Measurements from ENCODE around the gene NLRC5.

Gene NLRC5

DNA sequence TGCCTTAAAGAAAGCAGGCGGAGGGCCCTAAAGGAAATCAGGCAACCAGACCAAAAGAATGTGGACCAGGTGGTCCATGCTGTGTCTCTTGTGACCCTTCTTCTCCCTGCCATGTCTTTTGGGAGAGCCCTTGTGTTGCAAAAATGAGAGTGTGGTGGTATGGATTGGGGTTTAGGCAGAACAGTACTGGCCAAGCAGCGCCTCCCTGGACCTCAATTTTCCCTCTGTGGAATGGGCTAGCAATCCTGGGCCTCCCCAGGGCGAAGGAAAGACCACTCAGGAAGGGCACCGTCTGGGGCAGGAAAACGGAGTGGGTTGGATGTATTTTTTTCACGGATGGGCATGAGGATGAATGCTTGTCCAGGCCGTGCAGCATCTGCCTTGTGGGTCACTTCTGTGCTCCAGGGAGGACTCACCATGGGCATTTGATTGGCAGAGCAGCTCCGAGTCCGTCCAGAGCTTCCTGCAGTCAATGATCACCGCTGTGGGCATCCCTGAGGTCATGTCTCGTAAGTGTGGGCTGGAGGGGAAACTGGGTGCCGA lies 7.6 kb upstream of the NLRC5 start:
- TF ChIP-seq, protein P1, sequence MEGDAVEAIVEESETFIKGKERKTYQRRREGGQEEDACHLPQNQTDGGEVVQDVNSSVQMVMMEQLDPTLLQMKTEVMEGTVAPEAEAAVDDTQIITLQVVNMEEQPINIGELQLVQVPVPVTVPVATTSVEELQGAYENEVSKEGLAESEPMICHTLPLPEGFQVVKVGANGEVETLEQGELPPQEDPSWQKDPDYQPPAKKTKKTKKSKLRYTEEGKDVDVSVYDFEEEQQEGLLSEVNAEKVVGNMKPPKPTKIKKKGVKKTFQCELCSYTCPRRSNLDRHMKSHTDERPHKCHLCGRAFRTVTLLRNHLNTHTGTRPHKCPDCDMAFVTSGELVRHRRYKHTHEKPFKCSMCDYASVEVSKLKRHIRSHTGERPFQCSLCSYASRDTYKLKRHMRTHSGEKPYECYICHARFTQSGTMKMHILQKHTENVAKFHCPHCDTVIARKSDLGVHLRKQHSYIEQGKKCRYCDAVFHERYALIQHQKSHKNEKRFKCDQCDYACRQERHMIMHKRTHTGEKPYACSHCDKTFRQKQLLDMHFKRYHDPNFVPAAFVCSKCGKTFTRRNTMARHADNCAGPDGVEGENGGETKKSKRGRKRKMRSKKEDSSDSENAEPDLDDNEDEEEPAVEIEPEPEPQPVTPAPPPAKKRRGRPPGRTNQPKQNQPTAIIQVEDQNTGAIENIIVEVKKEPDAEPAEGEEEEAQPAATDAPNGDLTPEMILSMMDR (IDR thresholded peaks at IDR 0.05; ENCODE audit: insufficient read depth, low read length, poor library complexity, severe bottlenecking): no peak
- no peak for TF ChIP-seq EZH2phosphoT487 (conservative IDR thresholded peaks at IDR 0.05; ENCODE audit: low read length)
- Histone ChIP-seq H3K36me3 (ENCODE audit: low read length) (no peaks in the 10 kb centered on the region), H2AFZ (ENCODE audit: low read depth, low read length, severe bottlenecking) (no peak overlapping the region), H3K79me2 (ENCODE audit: insufficient read depth, low read length) (no peaks in the 10 kb centered on the region), H3K27me3 (ENCODE audit: low read length) (no peaks in the 10 kb centered on the region), H3K9ac (ENCODE audit: low read length) (no peak overlapping the region), H3K4me2 (ENCODE audit: low read depth, low read length, poor library complexity, severe bottlenecking) (no peak overlapping the region), H3K4me3 (ENCODE audit: insufficient read depth, low read length, poor library complexity, severe bottlenecking) (no peak overlapping the region), H3K27ac (ENCODE audit: low read depth, low read length) (no peak overlapping the region), H3K9me3 (ENCODE audit: insufficient read depth, low read length) (no peaks in the 10 kb centered on the region), H3K9me2 (replicated peaks; ENCODE audit: insufficient read depth, low read length) (no peaks in the 10 kb centered on the region), H3F3A (ENCODE audit: insufficient read depth) (no peaks in the 10 kb centered on the region), H4K20me1 (ENCODE audit: low read depth, low read length) (no peaks in the 10 kb centered on the region)

DNA sequence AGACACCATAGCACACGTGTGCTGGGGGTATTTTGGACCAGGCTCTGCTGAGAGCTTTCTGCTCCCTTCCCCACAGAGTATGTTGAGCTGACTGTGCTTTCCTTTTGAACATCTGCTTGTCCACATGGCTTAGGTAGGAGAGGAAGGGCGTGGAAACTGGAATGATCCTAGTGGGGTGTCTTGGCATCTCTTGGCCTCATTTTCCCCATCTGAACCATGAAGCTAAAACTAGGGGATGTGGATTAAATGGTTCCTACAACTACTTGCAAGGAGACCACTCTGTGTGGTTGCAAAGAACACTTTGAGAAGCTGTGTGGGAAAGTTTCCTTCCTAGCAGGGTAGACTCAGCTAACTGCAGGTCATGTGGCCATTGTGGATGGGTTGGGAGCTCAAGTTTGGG lies 6.7 kb upstream of the NLRC5 start:
- no peak overlapping the region for H3K9ac ChIP-seq (ENCODE audit: low read length)
- H3K79me2 ChIP-seq (ENCODE audit: insufficient read depth, low read length): no peaks in the 10 kb centered on the region
- H2AFZ ChIP-seq (ENCODE audit: low read depth, low read length, severe bottlenecking): no peak overlapping the region
- H3F3A ChIP-seq (ENCODE audit: insufficient read depth): no peaks in the 10 kb centered on the region
- H3K36me3 ChIP-seq (ENCODE audit: low read length): no peaks in the 10 kb centered on the region
- no peak overlapping the region for H3K27ac ChIP-seq (ENCODE audit: low read depth, low read length)
- TF ChIP-seq, protein P1 (IDR thresholded peaks at IDR 0.05; ENCODE audit: insufficient read depth, low read length, poor library complexity, severe bottlenecking): no peak
- TF ChIP-seq EZH2phosphoT487 (conservative IDR thresholded peaks at IDR 0.05; ENCODE audit: low read length): no peak
- no peak overlapping the region for H3K4me3 ChIP-seq (ENCODE audit: insufficient read depth, low read length, poor library complexity, severe bottlenecking)
- no peaks in the 10 kb centered on the region for H3K9me2 ChIP-seq (replicated peaks; ENCODE audit: insufficient read depth, low read length)
- no peak overlapping the region for H3K4me2 ChIP-seq (ENCODE audit: low read depth, low read length, poor library complexity, severe bottlenecking)
- H4K20me1 ChIP-seq (ENCODE audit: low read depth, low read length): no peaks in the 10 kb centered on the region
- H3K9me3 ChIP-seq (ENCODE audit: insufficient read depth, low read length): no peaks in the 10 kb centered on the region
- H3K27me3 ChIP-seq (ENCODE audit: low read length): no peaks in the 10 kb centered on the region

DNA sequence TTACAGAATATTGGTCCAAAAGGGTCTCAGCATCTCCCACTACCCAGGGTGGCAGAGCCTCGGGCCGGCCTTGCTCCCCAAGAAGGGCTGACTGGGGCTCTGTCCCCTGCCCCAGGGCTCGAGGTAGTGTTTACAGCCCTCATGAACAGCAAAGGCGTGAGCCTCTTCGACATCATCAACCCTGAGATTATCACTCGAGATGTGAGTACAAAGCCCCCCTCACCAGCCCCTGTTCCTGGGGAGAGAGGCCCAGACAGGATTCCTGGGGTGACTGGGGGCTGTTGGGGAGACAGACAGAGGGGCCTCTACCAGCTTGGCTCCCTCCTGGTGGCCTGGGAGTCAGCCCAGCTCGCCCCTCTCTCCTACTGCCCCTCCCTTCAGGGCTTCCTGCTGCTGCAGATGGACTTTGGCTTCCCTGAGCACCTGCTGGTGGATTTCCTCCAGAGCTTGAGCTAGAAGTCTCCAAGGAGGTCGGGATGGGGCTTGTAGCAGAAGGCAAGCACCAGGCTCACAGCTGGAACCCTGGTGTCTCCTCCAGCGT lies 6.1 kb upstream of the NLRC5 start:
- Histone ChIP-seq H3K4me3 (ENCODE audit: insufficient read depth, low read length, poor library complexity, severe bottlenecking) (no peak overlapping the region), H3K9me3 (ENCODE audit: insufficient read depth, low read length) (no peaks in the 10 kb centered on the region), H4K20me1 (ENCODE audit: low read depth, low read length) (no peaks in the 10 kb centered on the region), H3K27me3 (ENCODE audit: low read length) (no peaks in the 10 kb centered on the region), H3K27ac (ENCODE audit: low read depth, low read length) (no peak overlapping the region), H3K9me2 (replicated peaks; ENCODE audit: insufficient read depth, low read length) (no peaks in the 10 kb centered on the region), H3F3A (ENCODE audit: insufficient read depth) (no peaks in the 10 kb centered on the region), H3K4me2 (ENCODE audit: low read depth, low read length, poor library complexity, severe bottlenecking) (no peak overlapping the region), H2AFZ (ENCODE audit: low read depth, low read length, severe bottlenecking) (no peak overlapping the region), H3K9ac (ENCODE audit: low read length) (no peak overlapping the region), H3K36me3 (ENCODE audit: low read length) (no peaks in the 10 kb centered on the region), H3K79me2 (ENCODE audit: insufficient read depth, low read length) (no peaks in the 10 kb centered on the region)
- TF ChIP-seq, protein P1 (IDR thresholded peaks at IDR 0.05; ENCODE audit: insufficient read depth, low read length, poor library complexity, severe bottlenecking): no peak
- no peak for TF ChIP-seq EZH2phosphoT487 (conservative IDR thresholded peaks at IDR 0.05; ENCODE audit: low read length)
